Neural progenitor cell (in vitro differentiated cells): ENCODE data around the gene DAPK2. TPM values are rescaled to one million over a fixed set of nuclear protein-coding genes. Genes with fewer than 3 reads are reported as not detected.

ENCODE experiments used
- DNase-seq: peaks from one replicate; pipeline ENCODE4 v3.0.0-alpha.2; 2016; ENCODE audit warnings: low spot score
- H2AFZ ChIP-seq: fragments of 200-600 bp; sonication (generic); replicated peaks from 2 replicates; pipeline ENCODE4 v1.6.1; 2016; ENCODE audit warnings: antibody characterized with exemption
- H3F3A ChIP-seq: fragments of 200-600 bp; sonication (generic); 2 replicates; pipeline ENCODE4 v1.6.1; 2016; ENCODE audit warnings: antibody characterized with exemption, low read depth
- H3K27ac ChIP-seq: fragments of 200-600 bp; sonication (generic); 2 replicates; pipeline ENCODE4 v1.5.1; 2016; ENCODE audit warnings: mild to moderate bottlenecking
- H3K27me3 ChIP-seq: fragments of 200-600 bp; sonication (generic); 2 replicates; pipeline ENCODE4 v1.6.1; 2016; ENCODE audit warnings: mild to moderate bottlenecking, moderate library complexity
- H3K36me3 ChIP-seq: fragments of 200-600 bp; sonication (generic); 2 replicates; pipeline ENCODE4 v1.5.1; 2016
- H3K4me1 ChIP-seq: fragments of 200-600 bp; sonication (generic); 2 replicates; pipeline ENCODE4 v1.6.1; 2016; ENCODE audit warnings: mixed run types
- H3K4me2 ChIP-seq: fragments of 200-600 bp; sonication (generic); 2 replicates; pipeline ENCODE4 v1.6.1; 2016
- H3K4me3 ChIP-seq: fragments of 200-600 bp; sonication (generic); 2 replicates; pipeline ENCODE4 v1.5.1; 2016
- H3K79me2 ChIP-seq: fragments of 200-600 bp; sonication (generic); 2 replicates; pipeline ENCODE4 v1.6.1; 2016; ENCODE audit warnings: low read depth
- H3K9ac ChIP-seq: fragments of 200-600 bp; sonication (generic); 2 replicates; pipeline ENCODE4 v1.6.1; 2016
- H3K9me3 ChIP-seq: fragments of 200-600 bp; sonication (generic); 2 replicates; pipeline ENCODE4 v1.5.1; 2016; ENCODE audit warnings: low read depth
- H4K20me1 ChIP-seq: fragments of 200-600 bp; sonication (generic); 2 replicates; pipeline ENCODE4 v1.6.1; 2016; ENCODE audit warnings: low read depth
- H3K27ac Mint-ChIP-seq: 3 replicates; pipeline ENCODE4 v1.8.0; 2021; ENCODE audit warnings: mixed read lengths
- H3K27me3 Mint-ChIP-seq: 2 replicates; pipeline ENCODE4 v1.8.0; 2022; ENCODE audit warnings: low read depth, mild to moderate bottlenecking, inconsistent platforms, moderate library complexity, mixed read lengths; ENCODE audit not compliant: insufficient read depth
- H3K36me3 Mint-ChIP-seq: 3 replicates; pipeline ENCODE4 v1.8.0; 2021; ENCODE audit warnings: mixed read lengths
- H3K4me1 Mint-ChIP-seq: 3 replicates; pipeline ENCODE4 v1.8.0; 2021; ENCODE audit warnings: mixed read lengths
- H3K4me3 Mint-ChIP-seq: 3 replicates; pipeline ENCODE4 v1.8.0; 2021; ENCODE audit warnings: mild to moderate bottlenecking, moderate library complexity, mixed read lengths
- H3K9me3 Mint-ChIP-seq: 3 replicates; pipeline ENCODE4 v1.8.0; 2020; ENCODE audit warnings: mixed read lengths
- CTCF ChIP-seq: fragments of 200-600 bp; sonication (generic); IDR thresholded peaks from 2 replicates; pipeline ENCODE4 v1.5.1; 2017; ENCODE audit warnings: antibody characterized with exemption, mild to moderate bottlenecking
- EZH2 ChIP-seq: fragments of 200-600 bp; sonication (generic); IDR thresholded peaks from 2 replicates; pipeline ENCODE4 v1.6.1; 2017; ENCODE audit warnings: antibody characterized with exemption, mild to moderate bottlenecking, moderate library complexity
- EZH2phosphoT487 ChIP-seq: fragments of 200-600 bp; sonication (generic); IDR thresholded peaks from 2 replicates; pipeline ENCODE4 v1.6.1; 2017; ENCODE audit warnings: antibody characterized with exemption
- total RNA-seq: library from RNA; depleted of rRNA; stranded (reverse); fragments of >200 nt; gene quantifications from 2 replicates; pipeline ENCODE4 v1.2.3, GENCODE V29; 2015; ENCODE audit warnings: low replicate concordance

DAPK2 gene
- total RNA-seq, 1 donor from 2014 or later: 5.4 TPM

DNA sequence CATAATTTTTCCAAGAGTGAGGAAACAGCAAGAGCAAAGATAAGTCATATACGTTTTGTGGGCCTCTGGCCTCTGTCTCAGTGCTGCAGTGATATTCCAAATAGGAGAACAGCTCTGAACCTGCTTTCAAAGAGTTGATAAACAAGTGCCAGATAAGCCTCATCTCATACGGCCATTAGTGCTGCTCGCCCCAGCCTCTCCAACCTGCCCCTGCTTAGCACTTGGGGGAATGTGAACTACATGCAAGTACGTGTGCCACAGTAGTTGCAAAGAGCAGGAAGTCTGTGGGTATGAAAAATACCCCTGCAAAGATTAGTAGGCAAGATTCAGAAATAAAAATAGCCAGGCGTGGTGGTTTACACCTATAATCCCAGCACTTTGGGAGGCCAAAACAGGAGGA lies 14.0 kb downstream of the DAPK2 start:
- no peak for DNase-seq
- Histone ChIP-seq H3K27me3 (no peaks in the 10 kb centered on the region), H2AFZ (no peak overlapping the region), H3F3A (no peaks in the 10 kb centered on the region), H3K27ac (no peak overlapping the region), H4K20me1 (no peaks in the 10 kb centered on the region), H3K36me3 (no peaks in the 10 kb centered on the region), H3K9ac (no peak overlapping the region), H3K4me1 (peaks cover 15% of the 10 kb centered on the region), H3K4me3 (no peak overlapping the region), H3K9me3 (no peaks in the 10 kb centered on the region), H3K4me2 (no peak overlapping the region), H3K79me2 (no peaks in the 10 kb centered on the region)
- Mint-ChIP-seq H3K36me3 (peaks cover 5% of the 10 kb centered on the region), H3K9me3 (no peaks in the 10 kb centered on the region), H3K4me1 (peaks cover 9% of the 10 kb centered on the region), H3K4me3 (no peak overlapping the region), H3K27ac (peak overlapping the region; percentile 27), H3K27me3 (no peaks in the 10 kb centered on the region)
- TF ChIP-seq EZH2 (no peak), CTCF (no peak), EZH2phosphoT487 (no peak)

DNA sequence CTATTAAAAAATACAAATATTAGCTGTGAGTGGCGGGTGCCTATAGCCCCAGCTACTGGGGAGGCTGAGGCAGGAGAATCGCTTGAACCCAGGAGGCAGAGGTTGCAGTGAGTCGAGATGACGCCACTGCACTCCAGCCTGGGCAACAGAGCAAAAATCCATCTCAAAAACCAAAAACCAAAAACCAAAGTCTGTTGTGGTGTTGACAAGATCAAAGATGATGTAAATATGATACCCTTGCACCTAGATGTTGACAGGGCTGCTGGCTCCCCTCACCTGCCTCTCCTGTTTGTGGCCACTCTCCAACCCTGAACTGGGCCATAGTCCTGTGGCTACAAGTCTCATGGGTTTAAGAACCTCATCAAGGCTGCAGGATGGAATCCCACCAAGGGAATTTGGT lies 16.2 kb downstream of the DAPK2 start:
- H3K27ac Mint-ChIP-seq: no peak overlapping the region
- peaks cover 15% of the 10 kb centered on the region for H3K4me1 ChIP-seq
- peaks cover 2% of the 10 kb centered on the region for H3K36me3 Mint-ChIP-seq
- H3K9me3 ChIP-seq: no peaks in the 10 kb centered on the region
- H3K4me2 ChIP-seq: no peak overlapping the region
- no peak overlapping the region for H2AFZ ChIP-seq
- no peaks in the 10 kb centered on the region for H3K27me3 ChIP-seq
- H3K4me1 Mint-ChIP-seq: peaks cover 9% of the 10 kb centered on the region
- no peak overlapping the region for H3K27ac ChIP-seq
- H3K9me3 Mint-ChIP-seq: no peaks in the 10 kb centered on the region
- H3F3A ChIP-seq: no peaks in the 10 kb centered on the region
- no peaks in the 10 kb centered on the region for H3K79me2 ChIP-seq
- H3K9ac ChIP-seq: no peak overlapping the region
- H3K36me3 ChIP-seq: no peaks in the 10 kb centered on the region
- no peak overlapping the region for H3K4me3 Mint-ChIP-seq
- no peaks in the 10 kb centered on the region for H4K20me1 ChIP-seq
- no peaks in the 10 kb centered on the region for H3K27me3 Mint-ChIP-seq
- DNase-seq: no peak
- H3K4me3 ChIP-seq: no peak overlapping the region
- TF ChIP-seq EZH2 (no peak), CTCF (no peak), EZH2phosphoT487 (no peak)

DNA sequence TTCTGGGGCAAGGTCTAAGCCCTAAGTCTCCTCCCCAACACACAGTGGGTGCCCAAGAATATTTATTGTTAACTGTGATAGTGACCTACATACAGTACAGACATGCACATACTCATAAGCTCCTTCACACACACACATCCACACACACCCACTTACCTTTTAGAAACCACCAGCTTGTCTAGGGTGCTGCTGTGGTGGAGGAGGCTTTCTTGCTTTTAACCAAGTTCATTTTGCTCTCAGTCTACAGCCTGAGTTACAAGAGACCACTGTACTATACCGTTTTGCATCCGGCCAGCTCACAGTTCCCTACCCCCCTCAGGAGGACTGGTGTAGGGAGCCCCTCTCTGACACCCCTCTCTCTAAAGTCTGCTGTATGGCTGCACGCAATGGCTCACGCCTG lies 16.7 kb downstream of the DAPK2 start:
- TF ChIP-seq CTCF (no peak), EZH2phosphoT487 (no peak), EZH2 (no peak)
- H3K79me2 ChIP-seq: no peaks in the 10 kb centered on the region
- peak overlapping the region; percentile 2 for H3K27ac Mint-ChIP-seq

More for the DNA sequence above, 16.7 kb downstream of the DAPK2 start:
- H3K9me3 Mint-ChIP-seq: no peaks in the 10 kb centered on the region
- H4K20me1 ChIP-seq: no peaks in the 10 kb centered on the region
- no peak overlapping the region for H3K4me3 Mint-ChIP-seq
- H3K27me3 Mint-ChIP-seq: no peaks in the 10 kb centered on the region
- no peaks in the 10 kb centered on the region for H3F3A ChIP-seq
- H3K36me3 Mint-ChIP-seq: peaks cover 2% of the 10 kb centered on the region
- H3K9ac ChIP-seq: no peak overlapping the region
- H3K4me3 ChIP-seq: no peak overlapping the region
- H3K36me3 ChIP-seq: no peaks in the 10 kb centered on the region
- H3K9me3 ChIP-seq: no peaks in the 10 kb centered on the region
- H2AFZ ChIP-seq: no peak overlapping the region
- H3K27ac ChIP-seq: no peak overlapping the region
- no peak for DNase-seq
- peaks cover 9% of the 10 kb centered on the region for H3K4me1 Mint-ChIP-seq
- H3K27me3 ChIP-seq: no peaks in the 10 kb centered on the region
- H3K4me1 ChIP-seq: peaks cover 15% of the 10 kb centered on the region
- peak overlapping the region; percentile 54 for H3K4me2 ChIP-seq
